ENCODE measurements around the gene GAGE12H.
"Not testable (repeated sequence)": the region's sequence is repeated elsewhere in the genome, so short reads cannot be mapped to it uniquely, and the experiment has no call there.

The GAGE12H gene

DNA sequence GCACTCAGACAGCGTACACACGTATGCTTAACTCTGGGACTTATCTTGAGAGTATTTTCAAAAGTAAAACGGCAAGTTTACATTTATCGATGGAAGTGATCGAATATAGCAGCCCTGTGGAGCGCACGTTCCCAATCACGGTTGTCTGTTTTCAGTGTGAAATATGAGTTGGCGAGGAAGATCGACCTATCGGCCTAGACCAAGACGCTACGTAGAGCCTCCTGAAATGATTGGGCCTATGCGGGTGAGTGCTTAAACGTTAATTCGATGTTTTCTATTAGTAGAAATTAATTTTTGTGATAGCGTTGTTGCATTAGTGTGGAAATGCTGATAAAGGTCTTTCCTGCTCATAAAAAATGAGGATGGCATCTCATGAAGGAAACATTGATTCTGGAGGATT lies 10.7 kb downstream of the GAGE12H start:
- not testable (repeated sequence) for H3K36me3 ChIP-seq (ENCODE audit: insufficient read depth); H4K20me1 ChIP-seq (ENCODE audit: insufficient read depth); H3K4me3 ChIP-seq (IDR thresholded peaks at IDR 0.05; ENCODE audit: insufficient read depth, low read depth, low read length); H3K9ac ChIP-seq; H3K4me2 ChIP-seq; H3K27me3 ChIP-seq (ENCODE audit: insufficient read depth, low read depth); H3K79me2 ChIP-seq (ENCODE audit: insufficient read depth, low read depth); H3K4me1 ChIP-seq (ENCODE audit: low read depth, poor library complexity, severe bottlenecking); H2AFZ ChIP-seq (ENCODE audit: low read depth); H3K27ac ChIP-seq

GRCh38 chrX:49598720-49599119 lies 19.0 kb downstream of the GAGE12H start, which contains the start of gene GAGE1:
TSS of gene GAGE1 (plus strand) at chrX:49599020. CDS start at chrX:49600175, 1,155 bp downstream.
- not testable (repeated sequence) for H3K4me1 ChIP-seq (ENCODE audit: low read depth, poor library complexity, severe bottlenecking); H3K79me2 ChIP-seq (ENCODE audit: insufficient read depth, low read depth); H3K4me2 ChIP-seq; H3K4me3 ChIP-seq (IDR thresholded peaks at IDR 0.05; ENCODE audit: insufficient read depth, low read depth, low read length); H4K20me1 ChIP-seq (ENCODE audit: insufficient read depth); H3K27ac ChIP-seq; H2AFZ ChIP-seq (ENCODE audit: low read depth); H3K36me3 ChIP-seq (ENCODE audit: insufficient read depth); H3K9ac ChIP-seq; H3K27me3 ChIP-seq (ENCODE audit: insufficient read depth, low read depth)

DNA sequence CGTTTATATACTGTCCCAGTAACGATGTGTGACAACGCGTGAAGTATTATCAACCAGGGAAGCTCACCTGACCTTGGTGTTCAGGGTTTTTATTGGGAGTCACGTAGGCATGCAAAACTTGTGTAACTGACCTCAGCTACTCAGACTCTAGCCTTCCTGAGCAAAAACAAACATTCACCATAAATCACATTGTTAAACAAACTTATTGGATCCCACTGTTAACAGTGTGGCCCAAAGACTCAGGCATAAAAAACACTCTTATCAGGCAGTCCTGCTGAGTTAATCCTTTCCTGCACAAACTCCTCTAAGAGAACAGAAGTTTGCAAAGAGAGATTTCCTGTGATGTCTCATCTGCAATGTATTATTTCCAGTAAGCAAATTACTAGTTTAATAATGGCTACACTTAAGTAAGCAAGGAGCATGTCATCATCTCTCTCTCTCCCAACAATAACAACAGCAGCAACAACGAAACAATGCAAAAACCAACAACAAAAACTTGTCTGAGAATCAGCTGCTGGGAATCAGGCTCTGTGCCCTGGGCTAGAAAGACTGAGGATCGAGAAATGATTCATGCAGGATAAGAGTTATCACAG lies 31.1 kb downstream of the GAGE12H start:
- TF ChIP-seq, protein P1, sequence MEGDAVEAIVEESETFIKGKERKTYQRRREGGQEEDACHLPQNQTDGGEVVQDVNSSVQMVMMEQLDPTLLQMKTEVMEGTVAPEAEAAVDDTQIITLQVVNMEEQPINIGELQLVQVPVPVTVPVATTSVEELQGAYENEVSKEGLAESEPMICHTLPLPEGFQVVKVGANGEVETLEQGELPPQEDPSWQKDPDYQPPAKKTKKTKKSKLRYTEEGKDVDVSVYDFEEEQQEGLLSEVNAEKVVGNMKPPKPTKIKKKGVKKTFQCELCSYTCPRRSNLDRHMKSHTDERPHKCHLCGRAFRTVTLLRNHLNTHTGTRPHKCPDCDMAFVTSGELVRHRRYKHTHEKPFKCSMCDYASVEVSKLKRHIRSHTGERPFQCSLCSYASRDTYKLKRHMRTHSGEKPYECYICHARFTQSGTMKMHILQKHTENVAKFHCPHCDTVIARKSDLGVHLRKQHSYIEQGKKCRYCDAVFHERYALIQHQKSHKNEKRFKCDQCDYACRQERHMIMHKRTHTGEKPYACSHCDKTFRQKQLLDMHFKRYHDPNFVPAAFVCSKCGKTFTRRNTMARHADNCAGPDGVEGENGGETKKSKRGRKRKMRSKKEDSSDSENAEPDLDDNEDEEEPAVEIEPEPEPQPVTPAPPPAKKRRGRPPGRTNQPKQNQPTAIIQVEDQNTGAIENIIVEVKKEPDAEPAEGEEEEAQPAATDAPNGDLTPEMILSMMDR (conservative IDR thresholded peaks at IDR 0.05; ENCODE audit: low read depth, low read length) = no peak
- Histone ChIP-seq H3K4me2 (no peak overlapping the region), H3K4me1 (ENCODE audit: low read depth, poor library complexity, severe bottlenecking) (no peaks in the 10 kb centered on the region)

GRCh38 chrX:49618574-49618973 lies 38.8 kb downstream of the GAGE12H start:
- no peak overlapping the region for H3K27ac ChIP-seq
- H3K4me3 ChIP-seq (IDR thresholded peaks at IDR 0.05; ENCODE audit: insufficient read depth, low read depth, low read length) = no peak overlapping the region
- no peaks in the 10 kb centered on the region for H3K4me1 ChIP-seq (ENCODE audit: low read depth, poor library complexity, severe bottlenecking)
- no peaks in the 10 kb centered on the region for H3K36me3 ChIP-seq (ENCODE audit: insufficient read depth)
- no peak overlapping the region for H3K4me2 ChIP-seq
- H3K27me3 ChIP-seq (ENCODE audit: insufficient read depth, low read depth) = no peaks in the 10 kb centered on the region
- no peak overlapping the region for H3K9ac ChIP-seq
- no peaks in the 10 kb centered on the region for H3K79me2 ChIP-seq (ENCODE audit: insufficient read depth, low read depth)
- H4K20me1 ChIP-seq (ENCODE audit: insufficient read depth) = no peaks in the 10 kb centered on the region
- H2AFZ ChIP-seq (ENCODE audit: low read depth) = no peak overlapping the region
- TF ChIP-seq, protein P1 (conservative IDR thresholded peaks at IDR 0.05; ENCODE audit: low read depth, low read length) = no peak

More for the DNA sequence above, 31.1 kb downstream of the GAGE12H start:
- Histone ChIP-seq H3K27me3 (ENCODE audit: insufficient read depth, low read depth) (no peaks in the 10 kb centered on the region), H3K27ac (no peak overlapping the region), H3K79me2 (ENCODE audit: insufficient read depth, low read depth) (no peaks in the 10 kb centered on the region), H2AFZ (ENCODE audit: low read depth) (no peak overlapping the region), H3K9ac (no peak overlapping the region), H3K36me3 (ENCODE audit: insufficient read depth) (no peaks in the 10 kb centered on the region), H3K4me3 (IDR thresholded peaks at IDR 0.05; ENCODE audit: insufficient read depth, low read depth, low read length) (no peak overlapping the region), H4K20me1 (ENCODE audit: insufficient read depth) (no peaks in the 10 kb centered on the region)

DNA sequence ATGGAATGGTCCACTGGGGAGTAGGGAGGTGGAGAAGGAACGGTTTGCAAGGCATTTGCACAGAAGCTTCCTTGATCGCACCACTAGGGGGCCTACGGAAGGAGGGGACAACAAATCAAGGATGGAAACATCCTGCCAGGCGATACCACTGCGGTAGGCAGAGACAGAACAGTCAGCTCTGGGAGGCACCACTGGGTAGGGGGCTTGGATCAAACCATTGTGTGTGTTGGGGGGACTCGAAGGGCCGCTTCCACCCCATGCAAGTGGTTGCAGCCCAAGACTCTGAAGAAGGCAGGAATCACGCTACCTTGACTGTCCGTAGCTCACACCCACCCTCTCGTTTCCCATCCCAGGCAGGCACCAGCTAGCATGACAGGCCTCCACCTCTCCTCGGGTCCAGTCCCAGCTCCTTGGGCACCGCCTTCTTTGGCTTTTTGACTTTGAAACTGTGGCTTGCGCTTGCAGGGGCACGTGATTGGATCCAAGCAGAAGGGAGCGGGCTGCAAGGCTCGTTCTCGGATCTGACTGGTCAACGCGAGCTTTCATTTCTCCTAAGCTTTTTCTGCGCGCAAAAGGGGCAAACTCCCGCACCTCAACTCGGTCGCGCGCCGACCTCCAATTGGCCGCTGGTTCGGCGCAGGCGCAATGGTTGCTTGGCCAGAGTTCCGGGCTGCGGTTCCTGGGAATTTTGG lies 47.5 kb downstream of the GAGE12H start:
- Histone ChIP-seq H3K36me3 (ENCODE audit: insufficient read depth) (no peaks in the 10 kb centered on the region), H3K9ac (no peak overlapping the region), H2AFZ (ENCODE audit: low read depth) (no peak overlapping the region), H3K27ac (no peak overlapping the region), H3K4me2 (no peak overlapping the region), H3K27me3 (ENCODE audit: insufficient read depth, low read depth) (no peaks in the 10 kb centered on the region), H4K20me1 (ENCODE audit: insufficient read depth) (no peaks in the 10 kb centered on the region), H3K4me1 (ENCODE audit: low read depth, poor library complexity, severe bottlenecking) (no peaks in the 10 kb centered on the region), H3K79me2 (ENCODE audit: insufficient read depth, low read depth) (no peaks in the 10 kb centered on the region), H3K4me3 (IDR thresholded peaks at IDR 0.05; ENCODE audit: insufficient read depth, low read depth, low read length) (no peak overlapping the region)
- TF ChIP-seq, protein P1 (conservative IDR thresholded peaks at IDR 0.05; ENCODE audit: low read depth, low read length) = peak; percentile 47
